NCI-H748 treated with DMSO at 0.1 percent for 48 hours (cell line): Measurements from ENCODE around the gene SDCCAG8.

Source experiments
- DNase-seq: peaks from one replicate; lab custom pipeline; 2025; lab: John Stamatoyannopoulos, UW

Gene SDCCAG8

DNA sequence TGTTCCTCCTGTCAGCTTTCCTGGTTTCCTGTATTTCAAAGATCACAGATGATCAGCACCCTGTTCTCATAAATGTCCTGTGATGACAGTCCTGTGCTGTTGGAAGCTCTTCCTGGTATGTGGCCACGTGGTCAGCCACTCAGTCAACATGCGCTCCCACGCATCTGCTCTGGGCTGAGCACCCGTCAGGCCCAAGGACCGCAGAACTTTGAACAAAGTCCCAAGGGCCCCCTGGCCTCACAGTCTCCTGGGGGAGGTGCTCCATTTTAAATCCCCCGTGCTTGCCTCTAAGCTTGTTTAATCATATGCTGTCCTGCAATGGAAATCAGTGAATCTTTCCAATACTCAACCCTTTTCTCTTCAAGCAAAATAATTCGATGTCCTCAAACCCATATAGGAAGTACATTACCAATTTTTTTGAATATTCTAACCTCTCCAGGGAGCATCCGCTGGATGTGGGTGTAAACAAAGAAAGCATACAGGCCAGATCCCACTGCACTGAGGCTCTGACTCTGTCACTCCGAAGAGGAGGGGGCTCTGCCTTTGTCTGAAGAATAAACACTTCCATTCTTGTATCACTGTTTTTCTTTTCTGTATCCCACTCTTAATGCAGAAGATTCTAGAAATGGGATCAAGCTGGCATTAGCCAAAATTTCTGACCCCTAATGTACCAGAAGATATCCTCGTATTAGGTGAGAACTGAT is 250.3 kb downstream of the SDCCAG8 start:
- no peak for DNase-seq

DNA sequence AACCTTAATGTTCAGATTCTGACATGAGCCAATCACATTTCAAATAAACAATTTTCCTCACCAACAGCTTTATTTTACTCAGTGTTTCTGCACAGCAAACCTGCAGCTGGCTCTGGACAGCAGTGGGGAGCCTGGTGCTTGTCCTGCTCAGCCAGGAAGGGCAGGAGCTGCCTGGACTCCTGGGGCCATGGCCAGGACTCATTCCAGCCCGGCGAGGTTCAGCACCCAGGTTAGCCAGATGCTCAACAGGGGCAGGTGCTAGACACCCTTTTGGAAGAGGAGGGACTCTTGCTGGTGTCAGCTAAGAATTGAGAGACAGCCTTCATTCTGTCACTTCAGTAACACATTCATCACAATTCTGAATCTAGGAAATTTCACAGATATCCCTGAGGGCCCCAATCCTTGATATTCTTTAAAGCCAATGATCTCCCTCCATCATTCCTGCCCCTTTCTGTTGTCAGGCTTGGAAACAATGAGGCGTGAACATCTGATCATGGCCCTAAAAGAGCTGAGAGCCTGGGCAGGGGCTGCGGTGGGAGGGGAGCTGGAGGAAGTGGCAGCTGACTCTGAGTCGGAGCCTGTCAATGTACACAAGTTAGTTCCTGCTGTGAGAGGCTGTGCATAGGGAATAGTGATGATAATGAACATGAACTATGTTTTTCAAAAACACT is 251.3 kb downstream of the SDCCAG8 start:
- no peak for DNase-seq

DNA sequence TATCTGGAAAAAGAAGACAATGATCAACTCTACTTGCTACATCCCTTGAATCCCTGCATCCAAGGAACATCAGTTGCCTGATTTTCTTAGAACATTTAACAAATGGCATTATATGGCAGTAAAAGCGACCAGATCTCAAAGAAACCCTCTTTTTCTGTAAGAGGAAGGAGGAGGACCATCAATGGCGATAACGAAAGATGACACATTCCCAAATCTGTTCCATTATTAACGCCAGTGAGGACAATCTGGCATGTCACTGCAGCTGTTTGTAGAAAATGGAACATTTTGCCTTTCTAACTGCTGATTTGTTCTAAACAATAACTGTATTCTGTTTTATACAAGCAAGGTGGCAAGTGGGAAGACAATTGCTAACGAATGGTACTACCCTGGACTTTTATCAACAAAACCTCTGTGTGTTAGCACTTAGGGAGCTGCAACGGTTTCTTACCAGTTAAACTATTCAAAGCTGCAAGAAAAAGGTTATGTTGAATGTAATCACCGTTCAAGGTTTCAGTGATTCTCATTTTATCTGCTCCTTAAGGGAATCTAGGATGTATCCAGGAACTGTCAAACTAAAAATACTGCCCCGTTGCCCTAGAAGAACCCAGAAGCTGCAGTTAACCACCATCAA is 251.9 kb downstream of the SDCCAG8 start:
- DNase-seq = no peak

DNA sequence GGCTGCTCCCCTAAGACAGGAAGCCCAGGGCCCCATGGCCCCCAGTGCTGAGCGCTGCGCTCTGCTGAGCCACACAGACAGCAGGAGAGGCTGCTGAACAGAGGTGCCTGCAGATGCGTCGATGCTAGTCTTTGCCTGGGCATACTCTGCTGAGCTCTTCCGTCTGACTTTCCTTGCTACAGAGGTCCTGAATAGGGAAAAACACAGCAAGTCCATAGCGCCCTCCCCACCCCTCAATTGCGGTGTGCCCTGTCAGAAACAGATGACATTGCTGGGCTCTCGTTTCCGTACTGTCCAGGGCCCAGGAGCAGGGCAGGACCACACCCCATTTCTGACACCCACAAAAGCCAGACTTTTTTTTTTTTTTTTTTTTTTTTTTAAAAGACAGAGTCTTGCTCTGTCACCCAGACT is 252.5 kb downstream of the SDCCAG8 start:
- DNase-seq = no peak

DNA sequence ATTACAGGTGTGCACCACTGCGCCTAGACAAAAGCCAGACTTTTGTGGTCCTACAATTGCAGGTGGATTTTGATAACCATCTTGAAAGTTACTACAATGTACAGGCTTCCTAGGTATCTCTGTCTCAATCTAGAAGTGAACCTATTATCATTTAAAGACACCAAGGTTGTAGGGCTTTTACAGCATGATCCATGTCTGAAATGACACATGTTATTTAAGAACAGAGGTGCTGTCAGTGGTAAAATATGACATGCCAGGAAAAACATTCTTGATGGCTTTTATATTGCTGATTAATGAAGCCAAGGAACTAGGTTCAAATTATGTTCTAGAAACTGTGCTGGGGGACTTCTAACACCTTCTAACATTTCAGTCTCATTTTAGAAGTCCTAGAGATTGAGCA is 253.1 kb downstream of the SDCCAG8 start:
- DNase-seq = no peak

DNA sequence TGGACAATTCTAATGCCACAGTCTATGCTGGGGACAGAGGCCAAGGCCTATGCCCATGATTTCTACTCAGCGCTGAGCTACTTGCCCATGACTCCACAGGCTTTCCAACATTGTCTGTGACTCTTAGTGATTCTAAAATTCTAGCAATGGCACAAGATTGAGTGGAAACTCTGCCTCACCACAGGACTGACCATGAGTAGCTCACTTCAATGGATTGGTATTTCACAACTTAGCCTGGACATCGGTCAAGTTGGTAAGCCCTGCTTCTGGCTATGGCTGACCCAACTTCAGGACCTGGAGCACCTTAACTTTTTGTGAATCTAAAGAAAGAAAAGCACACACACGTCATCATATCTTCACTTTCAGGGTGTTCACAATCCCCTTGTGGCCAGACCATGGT is 255.1 kb downstream of the SDCCAG8 start:
- no peak for DNase-seq

DNA sequence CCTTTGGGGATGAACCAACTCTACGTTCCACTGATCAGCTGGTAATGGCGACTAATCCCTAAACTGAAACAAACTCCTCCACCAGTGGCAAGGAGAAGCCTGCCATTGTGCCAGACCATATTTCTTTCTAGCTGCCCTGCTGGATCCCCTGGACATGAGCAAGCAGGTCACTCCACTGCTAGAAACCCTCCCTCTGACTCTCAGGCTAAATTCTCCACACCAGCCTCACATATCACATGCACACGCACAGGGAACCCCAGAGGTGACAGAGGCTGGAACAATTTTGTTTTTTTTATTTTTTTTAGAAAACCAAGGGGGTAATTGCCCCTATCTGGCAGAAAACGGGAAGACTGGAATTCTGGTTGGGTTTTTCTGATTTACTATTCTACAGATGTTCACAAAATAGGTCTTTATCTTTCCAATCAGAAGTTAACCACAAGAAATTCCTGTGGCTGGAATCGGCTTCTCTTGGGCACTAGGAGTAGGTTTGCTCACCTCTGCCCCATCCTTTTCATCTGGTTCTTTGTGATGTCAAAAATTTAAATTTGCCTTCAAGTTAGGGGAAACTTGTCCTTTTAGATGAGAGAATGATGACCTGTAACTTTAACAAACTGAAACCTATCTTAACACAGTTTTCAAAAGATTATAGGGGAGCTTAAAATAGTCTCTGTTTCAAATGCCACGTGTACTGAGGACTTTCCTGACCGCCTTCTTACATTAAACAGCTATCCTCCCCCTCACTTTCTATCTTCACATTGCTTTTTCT is 258.1 kb downstream of the SDCCAG8 start:
- no peak for DNase-seq

DNA sequence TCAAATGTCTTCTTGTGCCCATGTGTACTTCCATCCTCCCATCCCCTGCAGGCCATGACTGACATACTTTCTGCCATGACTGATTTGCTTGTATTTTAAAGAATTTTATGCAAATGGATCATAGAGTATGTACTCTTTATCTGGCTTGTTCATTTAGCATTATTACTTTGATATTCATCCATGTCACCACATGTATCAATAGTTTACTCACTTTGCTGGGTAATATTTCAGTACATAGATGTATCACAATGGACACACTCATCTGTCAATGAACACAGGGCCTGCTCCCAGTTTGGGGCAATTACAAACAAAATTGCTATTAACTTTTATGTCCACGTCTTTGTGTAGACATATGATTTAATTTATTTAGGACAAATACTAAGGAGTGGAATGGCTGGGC is 259.1 kb downstream of the SDCCAG8 start:
- DNase-seq = no peak

DNA sequence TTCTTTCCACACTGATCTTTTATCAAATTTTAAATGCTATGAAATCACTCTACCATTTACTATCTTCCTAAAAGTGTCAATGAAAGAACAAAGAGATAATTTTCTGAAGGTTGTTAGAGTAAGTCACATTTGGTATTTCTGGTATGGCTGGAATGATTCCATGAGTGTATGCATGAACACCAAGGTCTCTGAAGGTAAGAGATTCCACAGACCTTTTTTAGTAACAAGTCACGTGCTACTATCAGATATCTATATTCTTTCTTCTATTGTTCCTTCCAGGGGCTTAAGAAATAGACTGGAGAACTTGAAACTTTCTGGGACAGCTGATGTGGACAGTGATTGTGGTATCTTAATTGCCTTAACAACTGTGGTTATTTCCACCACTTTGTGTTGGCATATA is 265.0 kb downstream of the SDCCAG8 start:
- DNase-seq = no peak

DNA sequence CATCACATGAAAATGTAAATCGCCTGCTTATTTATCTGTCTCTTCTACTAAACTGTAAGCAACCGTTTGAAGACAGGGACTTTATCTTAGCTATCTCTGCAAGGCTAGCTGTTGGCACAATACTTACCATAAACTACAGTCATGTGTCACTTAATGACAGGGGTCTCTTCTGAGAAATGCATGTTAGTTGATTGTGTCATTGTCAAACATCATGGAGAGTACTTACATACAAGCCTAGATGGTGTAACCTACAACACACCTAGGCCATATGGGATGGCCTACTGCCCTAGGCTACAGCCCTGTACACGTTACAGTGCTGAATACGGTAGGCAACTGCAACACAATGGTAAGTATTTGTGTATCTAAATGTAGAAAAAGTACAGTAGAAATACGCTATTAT is 267.9 kb downstream of the SDCCAG8 start:
- no peak for DNase-seq

DNA sequence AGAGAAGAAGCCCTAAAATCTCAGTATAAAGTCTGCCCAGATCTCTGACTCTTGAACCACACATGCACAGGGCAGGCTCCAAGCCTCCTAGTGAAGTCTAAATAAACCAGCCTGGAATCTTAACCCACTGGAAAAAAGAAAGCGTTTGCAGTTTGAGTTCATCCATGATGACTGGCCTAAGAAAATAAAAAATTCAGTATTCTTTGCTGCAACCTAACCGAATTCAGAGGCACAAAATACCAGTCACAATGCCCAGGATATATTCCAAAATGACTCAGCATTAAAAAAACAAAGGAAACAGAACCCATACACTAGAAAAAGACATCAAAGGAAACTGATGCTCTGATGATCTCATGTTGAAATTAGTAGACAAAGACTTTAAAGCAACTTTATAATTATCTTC is 269.2 kb downstream of the SDCCAG8 start:
- no peak for DNase-seq

DNA sequence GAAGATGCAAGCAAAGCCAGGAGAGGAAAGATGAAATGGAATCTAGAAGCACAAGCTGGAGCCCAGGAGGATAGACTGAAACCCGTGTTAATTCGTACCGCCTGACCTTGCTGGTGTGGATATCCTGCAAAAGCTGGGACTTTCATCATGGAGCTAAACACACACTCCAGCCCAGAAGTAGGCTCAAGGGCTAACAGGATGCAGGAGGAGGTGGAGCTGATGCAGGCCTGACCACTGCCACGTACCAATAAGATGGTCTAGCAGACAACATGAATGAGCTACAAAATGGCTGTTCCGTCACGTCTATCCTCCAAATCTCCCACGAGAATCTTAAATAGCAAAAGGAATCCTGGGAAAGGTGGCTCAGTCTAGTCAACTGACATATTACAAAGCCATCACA is 270.3 kb downstream of the SDCCAG8 start:
- DNase-seq = no peak

DNA sequence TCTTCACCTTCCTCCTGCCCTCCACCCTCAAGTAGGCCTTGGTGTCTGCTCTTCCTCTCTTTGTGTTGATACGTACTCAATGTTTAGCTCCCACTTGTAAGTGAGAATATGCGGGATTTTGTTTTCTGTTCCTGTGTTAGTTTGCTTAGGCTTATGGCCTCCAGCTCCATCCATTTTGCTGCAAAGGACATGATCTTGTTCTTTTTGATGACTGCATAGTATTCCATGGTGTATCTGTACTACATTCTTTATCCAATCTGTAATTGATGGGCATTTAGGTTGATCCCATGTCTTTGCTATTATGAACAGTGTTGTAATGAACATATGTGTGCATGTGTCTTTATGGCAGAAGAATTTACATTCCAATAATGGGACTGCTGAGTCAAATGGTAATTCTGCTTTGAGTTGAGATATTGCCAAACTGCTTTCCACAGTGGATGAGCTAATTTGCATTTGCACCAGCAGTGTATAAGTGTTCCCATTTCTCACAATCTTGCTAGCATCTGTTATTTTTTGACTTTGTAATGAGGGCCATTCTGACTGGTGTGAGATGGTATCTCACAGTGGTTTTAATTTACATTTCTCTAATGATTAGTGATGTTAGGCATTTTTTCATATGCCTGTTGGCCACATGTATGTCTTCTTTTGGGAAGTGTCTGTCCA is 272.7 kb downstream of the SDCCAG8 start:
- no peak for DNase-seq

DNA sequence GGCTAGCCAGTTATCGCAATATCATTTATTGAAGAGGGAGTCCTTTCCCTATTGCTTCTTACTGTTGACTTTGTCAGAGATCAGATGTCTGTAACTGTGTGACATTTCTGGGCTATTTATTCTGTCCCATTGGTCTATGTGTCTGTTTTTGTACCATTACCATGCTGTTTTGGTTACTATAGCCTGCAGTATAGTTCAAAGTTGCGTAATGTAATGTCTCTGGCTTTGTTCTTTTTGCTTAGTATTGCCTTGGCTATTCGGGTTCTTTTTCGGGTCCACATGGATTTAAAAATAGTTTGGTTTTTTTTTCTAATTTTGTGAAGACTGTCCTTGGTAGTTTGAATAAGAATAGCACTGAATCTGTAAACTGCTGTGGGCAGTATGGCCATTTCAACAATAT is 273.7 kb downstream of the SDCCAG8 start:
- no peak for DNase-seq

DNA sequence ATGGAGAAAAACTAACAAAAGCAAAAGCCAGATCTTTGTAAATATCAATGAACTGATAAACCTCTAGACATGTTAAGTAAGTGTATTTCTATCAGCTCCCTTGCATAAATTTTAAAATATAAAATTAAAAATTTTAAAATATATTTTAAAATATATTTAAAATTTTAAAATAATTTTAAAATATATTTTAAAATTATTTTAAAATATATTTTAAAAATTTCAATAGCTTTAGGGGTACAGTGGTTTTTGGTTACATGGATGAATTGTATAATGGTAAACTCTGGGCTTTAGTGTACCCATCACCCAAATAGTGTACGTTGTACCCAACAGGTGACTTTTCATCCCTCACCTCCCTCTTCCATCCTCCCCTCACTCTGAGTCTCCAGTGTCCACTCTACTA is 279.2 kb downstream of the SDCCAG8 start:
- no peak for DNase-seq

DNA sequence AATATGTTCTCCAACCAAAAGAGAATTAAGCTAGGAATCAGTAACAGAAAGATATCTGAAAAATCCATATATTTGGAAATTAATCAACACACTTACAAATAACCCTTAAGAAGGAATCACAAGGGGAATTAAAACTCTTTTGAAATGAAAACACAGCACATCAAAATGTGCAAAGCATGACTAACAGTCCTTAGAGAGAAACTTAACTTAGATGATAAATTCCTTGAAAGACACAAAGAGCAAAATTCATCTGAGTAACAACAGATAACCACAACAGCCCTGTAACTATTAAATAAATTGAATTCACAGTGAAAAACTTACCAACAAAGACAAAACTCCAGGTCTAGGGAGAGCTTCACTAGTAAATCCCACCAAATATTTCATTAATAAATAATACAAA is 283.8 kb downstream of the SDCCAG8 start:
- no peak for DNase-seq

DNA sequence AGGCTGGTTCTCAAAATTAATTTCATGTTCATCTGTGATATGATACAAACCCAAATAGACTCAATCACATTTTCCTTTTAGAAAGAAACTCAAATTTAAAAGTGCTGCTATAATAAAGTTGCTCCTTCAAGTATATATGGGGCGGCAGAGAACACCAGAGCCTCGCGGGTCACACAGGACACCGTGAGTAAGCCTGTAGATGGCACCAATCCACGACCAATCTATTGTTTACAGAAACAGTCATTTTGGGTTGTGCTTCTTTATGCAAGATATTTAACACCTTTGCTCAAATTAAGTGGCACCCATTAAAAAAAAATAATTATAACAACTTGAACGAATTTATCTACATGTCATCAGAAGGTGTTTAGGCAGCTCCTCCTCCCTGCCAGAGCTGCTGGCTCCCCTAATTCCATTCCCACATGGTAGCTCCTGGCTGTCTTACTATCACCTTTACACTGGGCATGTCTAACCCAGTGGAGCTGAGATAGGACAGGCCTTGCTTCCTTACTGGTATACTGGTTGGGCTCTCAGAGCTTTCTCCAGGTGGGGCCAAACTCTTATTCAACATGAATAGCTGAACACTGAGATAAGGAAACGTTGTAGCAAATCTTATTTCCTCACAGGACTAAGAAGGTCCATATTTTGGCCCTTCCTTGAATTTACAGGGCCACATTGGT is 287.0 kb downstream of the SDCCAG8 start:
- no peak for DNase-seq

DNA sequence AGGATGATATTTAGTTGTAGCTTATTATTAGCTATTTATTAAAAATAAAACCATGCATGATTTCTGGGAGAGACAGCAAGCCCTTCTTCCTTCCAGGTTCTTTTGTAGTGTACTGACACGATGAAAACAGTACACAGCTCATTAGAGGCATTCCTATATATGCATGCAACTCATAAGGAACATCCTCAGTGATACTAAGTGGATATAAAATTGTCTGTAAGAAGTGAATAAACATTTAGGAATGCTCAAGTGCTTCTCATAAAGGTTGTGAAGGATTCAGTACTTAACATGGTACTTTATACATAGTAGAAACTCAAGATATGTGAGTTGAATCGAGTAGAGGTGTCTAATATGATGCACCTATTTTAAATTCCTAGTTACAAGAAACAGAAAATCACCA is 287.7 kb downstream of the SDCCAG8 start:
- DNase-seq = no peak

DNA sequence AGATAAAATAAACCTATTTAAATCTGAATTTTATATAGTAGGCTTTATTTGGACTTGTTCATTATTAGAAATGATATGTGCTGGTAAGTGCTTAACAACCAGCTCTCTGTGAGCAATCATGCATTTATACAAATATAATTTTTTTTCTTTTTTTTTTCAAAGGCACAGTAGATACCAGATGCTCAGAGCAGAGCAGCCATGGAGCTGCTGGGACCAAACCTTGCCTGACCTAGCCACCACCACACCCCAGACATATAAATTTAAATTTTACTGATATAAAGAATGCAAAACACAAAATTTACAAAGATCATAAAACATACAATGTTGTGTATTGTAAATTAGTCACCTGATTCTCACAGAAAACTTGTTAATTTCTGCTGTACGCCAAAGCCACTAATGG is 290.6 kb downstream of the SDCCAG8 start:
- no peak for DNase-seq

DNA sequence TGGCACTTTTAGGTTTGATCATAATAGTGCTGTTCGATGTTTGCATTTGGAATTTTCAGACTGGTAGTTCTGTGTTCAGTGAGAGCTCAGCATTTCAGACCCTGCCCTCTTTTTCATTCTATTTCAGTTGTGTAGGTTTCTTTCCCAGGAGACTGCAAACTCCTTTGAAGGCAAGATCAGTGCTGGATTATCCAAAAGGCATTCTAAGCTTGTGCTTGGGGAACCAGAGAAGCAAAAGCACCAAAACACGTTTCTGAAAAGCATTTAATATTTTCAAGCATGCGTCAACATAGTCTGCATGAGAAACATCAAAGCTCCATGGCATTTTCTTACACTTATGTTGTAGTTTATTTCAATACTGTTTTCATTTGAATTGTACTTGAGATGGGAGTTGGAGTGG is 292.1 kb downstream of the SDCCAG8 start:
- DNase-seq = no peak

DNA sequence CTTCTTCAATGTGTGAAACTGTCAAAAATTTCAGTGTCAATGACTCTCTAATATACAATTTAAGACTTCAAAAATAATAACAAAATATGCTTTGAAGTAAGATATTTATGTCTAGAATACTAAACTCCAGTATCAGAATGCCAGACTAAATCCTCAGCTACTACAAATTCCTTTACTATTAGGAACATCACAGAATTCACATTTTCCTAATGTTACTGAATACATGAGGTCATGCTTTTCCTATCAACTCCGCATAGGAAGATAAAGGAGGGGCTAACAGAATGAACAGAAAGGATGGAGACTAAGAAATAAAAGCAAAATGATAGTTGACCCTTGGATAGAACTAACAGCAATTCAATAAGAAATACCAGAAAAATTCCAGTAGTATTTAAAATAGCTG is 292.7 kb downstream of the SDCCAG8 start:
- no peak for DNase-seq

DNA sequence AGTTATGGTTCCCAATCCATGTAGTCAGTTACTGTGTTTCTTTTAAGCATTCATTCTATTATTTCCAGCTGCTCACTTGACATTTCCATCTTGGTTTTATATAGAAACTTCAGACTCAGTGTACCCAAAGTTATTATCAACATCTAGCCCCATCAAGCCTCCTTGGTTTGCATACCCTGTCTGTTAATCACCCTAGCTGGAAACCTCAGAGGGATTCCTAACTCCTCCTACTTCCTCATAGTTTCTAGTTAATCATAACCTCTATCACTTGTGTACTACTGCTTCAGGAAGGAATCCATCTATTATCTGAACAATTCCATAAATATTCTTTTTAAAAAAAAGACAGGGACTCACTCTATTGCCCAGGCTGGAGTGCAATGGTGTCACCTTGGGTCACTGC is 293.3 kb downstream of the SDCCAG8 start:
- DNase-seq = no peak
